K562 (cell line): Measurements from ENCODE around the gene BRD3. TPM values are rescaled to one million over a fixed set of nuclear protein-coding genes. Genes with fewer than 3 reads are reported as not detected.
A peak's percentile ranks its signal among the peaks of the same experiment; 100 is the strongest.

Experiments used
- CBFA2T3 ChIP-seq: fragments of 450-650 bp; IDR thresholded peaks from 2 replicates; pipeline ENCODE4 v1.6.1; 2017
- FOXJ2 ChIP-seq: fragments of 200-800 bp; sonication (Bioruptor generic); IDR thresholded peaks from 2 replicates; pipeline ENCODE4 v1.6.1; 2016; ENCODE audit warnings: missing genetic modification characterization, missing compliant biosample characterization
- HDAC1 ChIP-seq, 2 experiments: fragments of 450-650 bp; IDR thresholded peaks; 2 replicates each; pipeline ENCODE4 v1.6.1; 2016 to 2017; ENCODE audit warnings: inconsistent platforms in 1 of 2, mild to moderate bottlenecking in 1 of 2, moderate library complexity in 1 of 2
- ILK ChIP-seq: fragments of 450-650 bp; IDR thresholded peaks from 2 replicates; pipeline ENCODE4 v1.6.1; 2016; ENCODE audit warnings: missing genetic modification characterization, low read depth, mild to moderate bottlenecking, missing compliant biosample characterization, moderate library complexity, borderline replicate concordance
- KAT2B ChIP-seq: IDR thresholded peaks from one replicate; pipeline ENCODE4 v1.6.1; 2012; ENCODE audit warnings: low read depth, mild to moderate bottlenecking, control low read depth, inconsistent platforms, low read length, moderate library complexity
- MAFF ChIP-seq: IDR thresholded peaks from 2 replicates; pipeline ENCODE4 v1.6.1; 2012; ENCODE audit warnings: low read length, improper control_type of control experiment
- MTA3 ChIP-seq: fragments of 450-650 bp; formaldehyde crosslinking; IDR thresholded peaks from 2 replicates; pipeline ENCODE4 v1.6.1; 2017; ENCODE audit warnings: mild to moderate bottlenecking, borderline replicate concordance
- SP2 ChIP-seq: IDR thresholded peaks from 2 replicates; pipeline ENCODE4 v1.6.1; 2011; ENCODE audit warnings: mild to moderate bottlenecking, low read depth, low read length, moderate library complexity; ENCODE audit not compliant: poor library complexity, severe bottlenecking; ENCODE audit errors: extremely low read depth
- SUPT5H ChIP-seq: fragments of 450-650 bp; IDR thresholded peaks from 2 replicates; pipeline ENCODE4 v1.6.1; 2016
- XRCC4 ChIP-seq: IDR thresholded peaks from one replicate; pipeline ENCODE4 v1.6.1; 2011; ENCODE audit not compliant: insufficient read depth, insufficient read length; ENCODE audit errors: extremely low read depth
- ZFP30 ChIP-seq: fragments of 250-450 bp; sonication (Bioruptor Pico); IDR thresholded peaks from 2 replicates; pipeline ENCODE4 v1.8.0; 2022; ENCODE audit warnings: moderate library complexity, mild to moderate bottlenecking, inconsistent platforms, borderline replicate concordance
- polyA plus RNA-seq, 8 experiments: library from polyadenylated mRNA; depleted of rRNA in 4 of 8; stranded (reverse) in 5 of 8; unstranded in 3 of 8; fragments of >200 nt; fragmentation: Nextera tagmentation in 2 of 8; fragmentation: Illumina TruSeq in 1 of 8; extraction: Ambion mirVana in 2 of 8; extraction: Trizol in 1 of 8; gene quantifications; 2 replicates each; pipeline versions ENCODE4 v1.2.1 to v1.2.3, GENCODE V29; 2011 to 2014; ENCODE audit warnings: inconsistent platforms in 1 of 8, missing spikeins in 1 of 8
- total RNA-seq, 7 experiments: library from RNA; depleted of rRNA in 6 of 7; stranded (reverse); fragments of >200 nt in 6 of 7; fragmentation: Illumina TruSeq in 2 of 7; extraction: Trizol in 2 of 7; gene quantifications; 2 replicates each; pipeline versions ENCODE4 v1.2.1 to v1.2.3, GENCODE V29; 2011 to 2021; ENCODE audit warnings: low replicate concordance in 1 of 7
- TF ChIP-seq, protein P1 (sequence below): fragments of 450-650 bp; IDR thresholded peaks from 2 replicates; pipeline ENCODE4 v1.6.1; 2016; ENCODE audit warnings: mild to moderate bottlenecking, moderate library complexity
- TF ChIP-seq, protein P2 (sequence below): fragments of 450-650 bp; formaldehyde crosslinking; IDR thresholded peaks from 2 replicates; pipeline ENCODE4 v1.4.0; 2022; ENCODE audit warnings: mild to moderate bottlenecking, moderate library complexity
- TF ChIP-seq, protein P3 (sequence below): fragments of 450-650 bp; IDR thresholded peaks from 2 replicates; pipeline ENCODE4 v1.6.1; 2018; ENCODE audit warnings: mild to moderate bottlenecking, low read depth; ENCODE audit not compliant: partially characterized antibody

Gene BRD3
- total and polyA plus RNA-seq, 9 of the 15 experiments (the other 6 are each of a cell fraction or from before 2014, with no cell fraction given): 0.82 to 37.1 (median 4.2) TPM

DNA sequence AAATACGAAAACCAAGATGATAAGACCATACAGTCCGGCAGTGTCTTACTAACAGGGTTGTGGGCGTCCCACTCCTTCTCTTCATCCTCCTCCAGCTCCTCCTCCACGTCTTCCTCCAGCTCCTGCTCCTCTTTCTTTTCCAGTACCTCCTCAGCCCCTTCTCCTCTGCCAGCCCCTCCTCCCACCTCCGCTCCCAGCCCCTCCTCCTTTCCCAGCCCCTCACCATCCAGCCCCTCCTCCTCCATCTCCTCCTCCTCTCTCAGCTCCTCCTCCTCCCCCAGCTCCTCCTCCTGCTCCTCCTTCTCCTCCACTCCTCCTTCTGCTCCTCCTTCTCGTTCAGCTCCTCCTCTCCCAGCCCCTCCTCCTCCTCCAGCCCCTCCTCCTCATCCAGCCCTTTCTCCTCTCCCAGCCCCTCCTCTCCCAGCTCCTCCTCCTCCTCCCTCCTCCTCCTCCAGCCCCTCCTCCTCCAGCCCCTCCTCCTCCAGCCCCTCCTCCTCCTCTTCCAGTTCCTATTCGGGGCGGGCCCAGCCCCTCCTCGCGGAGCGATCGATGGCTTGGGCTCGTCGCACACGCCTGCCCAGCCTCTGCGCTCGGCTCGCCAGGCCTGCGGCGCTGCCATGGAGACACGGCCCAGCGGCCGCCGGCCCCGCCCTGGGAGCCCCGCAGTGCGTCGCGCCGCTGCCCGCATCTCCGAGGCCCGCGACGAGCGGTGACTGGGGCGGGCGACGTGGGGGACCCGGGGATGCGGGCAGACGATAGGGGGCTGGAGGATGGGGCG, 42.8 kb downstream of the BRD3 start, which contains the start of gene BRD3OS (continued):
- TF ChIP-seq, protein P1, sequence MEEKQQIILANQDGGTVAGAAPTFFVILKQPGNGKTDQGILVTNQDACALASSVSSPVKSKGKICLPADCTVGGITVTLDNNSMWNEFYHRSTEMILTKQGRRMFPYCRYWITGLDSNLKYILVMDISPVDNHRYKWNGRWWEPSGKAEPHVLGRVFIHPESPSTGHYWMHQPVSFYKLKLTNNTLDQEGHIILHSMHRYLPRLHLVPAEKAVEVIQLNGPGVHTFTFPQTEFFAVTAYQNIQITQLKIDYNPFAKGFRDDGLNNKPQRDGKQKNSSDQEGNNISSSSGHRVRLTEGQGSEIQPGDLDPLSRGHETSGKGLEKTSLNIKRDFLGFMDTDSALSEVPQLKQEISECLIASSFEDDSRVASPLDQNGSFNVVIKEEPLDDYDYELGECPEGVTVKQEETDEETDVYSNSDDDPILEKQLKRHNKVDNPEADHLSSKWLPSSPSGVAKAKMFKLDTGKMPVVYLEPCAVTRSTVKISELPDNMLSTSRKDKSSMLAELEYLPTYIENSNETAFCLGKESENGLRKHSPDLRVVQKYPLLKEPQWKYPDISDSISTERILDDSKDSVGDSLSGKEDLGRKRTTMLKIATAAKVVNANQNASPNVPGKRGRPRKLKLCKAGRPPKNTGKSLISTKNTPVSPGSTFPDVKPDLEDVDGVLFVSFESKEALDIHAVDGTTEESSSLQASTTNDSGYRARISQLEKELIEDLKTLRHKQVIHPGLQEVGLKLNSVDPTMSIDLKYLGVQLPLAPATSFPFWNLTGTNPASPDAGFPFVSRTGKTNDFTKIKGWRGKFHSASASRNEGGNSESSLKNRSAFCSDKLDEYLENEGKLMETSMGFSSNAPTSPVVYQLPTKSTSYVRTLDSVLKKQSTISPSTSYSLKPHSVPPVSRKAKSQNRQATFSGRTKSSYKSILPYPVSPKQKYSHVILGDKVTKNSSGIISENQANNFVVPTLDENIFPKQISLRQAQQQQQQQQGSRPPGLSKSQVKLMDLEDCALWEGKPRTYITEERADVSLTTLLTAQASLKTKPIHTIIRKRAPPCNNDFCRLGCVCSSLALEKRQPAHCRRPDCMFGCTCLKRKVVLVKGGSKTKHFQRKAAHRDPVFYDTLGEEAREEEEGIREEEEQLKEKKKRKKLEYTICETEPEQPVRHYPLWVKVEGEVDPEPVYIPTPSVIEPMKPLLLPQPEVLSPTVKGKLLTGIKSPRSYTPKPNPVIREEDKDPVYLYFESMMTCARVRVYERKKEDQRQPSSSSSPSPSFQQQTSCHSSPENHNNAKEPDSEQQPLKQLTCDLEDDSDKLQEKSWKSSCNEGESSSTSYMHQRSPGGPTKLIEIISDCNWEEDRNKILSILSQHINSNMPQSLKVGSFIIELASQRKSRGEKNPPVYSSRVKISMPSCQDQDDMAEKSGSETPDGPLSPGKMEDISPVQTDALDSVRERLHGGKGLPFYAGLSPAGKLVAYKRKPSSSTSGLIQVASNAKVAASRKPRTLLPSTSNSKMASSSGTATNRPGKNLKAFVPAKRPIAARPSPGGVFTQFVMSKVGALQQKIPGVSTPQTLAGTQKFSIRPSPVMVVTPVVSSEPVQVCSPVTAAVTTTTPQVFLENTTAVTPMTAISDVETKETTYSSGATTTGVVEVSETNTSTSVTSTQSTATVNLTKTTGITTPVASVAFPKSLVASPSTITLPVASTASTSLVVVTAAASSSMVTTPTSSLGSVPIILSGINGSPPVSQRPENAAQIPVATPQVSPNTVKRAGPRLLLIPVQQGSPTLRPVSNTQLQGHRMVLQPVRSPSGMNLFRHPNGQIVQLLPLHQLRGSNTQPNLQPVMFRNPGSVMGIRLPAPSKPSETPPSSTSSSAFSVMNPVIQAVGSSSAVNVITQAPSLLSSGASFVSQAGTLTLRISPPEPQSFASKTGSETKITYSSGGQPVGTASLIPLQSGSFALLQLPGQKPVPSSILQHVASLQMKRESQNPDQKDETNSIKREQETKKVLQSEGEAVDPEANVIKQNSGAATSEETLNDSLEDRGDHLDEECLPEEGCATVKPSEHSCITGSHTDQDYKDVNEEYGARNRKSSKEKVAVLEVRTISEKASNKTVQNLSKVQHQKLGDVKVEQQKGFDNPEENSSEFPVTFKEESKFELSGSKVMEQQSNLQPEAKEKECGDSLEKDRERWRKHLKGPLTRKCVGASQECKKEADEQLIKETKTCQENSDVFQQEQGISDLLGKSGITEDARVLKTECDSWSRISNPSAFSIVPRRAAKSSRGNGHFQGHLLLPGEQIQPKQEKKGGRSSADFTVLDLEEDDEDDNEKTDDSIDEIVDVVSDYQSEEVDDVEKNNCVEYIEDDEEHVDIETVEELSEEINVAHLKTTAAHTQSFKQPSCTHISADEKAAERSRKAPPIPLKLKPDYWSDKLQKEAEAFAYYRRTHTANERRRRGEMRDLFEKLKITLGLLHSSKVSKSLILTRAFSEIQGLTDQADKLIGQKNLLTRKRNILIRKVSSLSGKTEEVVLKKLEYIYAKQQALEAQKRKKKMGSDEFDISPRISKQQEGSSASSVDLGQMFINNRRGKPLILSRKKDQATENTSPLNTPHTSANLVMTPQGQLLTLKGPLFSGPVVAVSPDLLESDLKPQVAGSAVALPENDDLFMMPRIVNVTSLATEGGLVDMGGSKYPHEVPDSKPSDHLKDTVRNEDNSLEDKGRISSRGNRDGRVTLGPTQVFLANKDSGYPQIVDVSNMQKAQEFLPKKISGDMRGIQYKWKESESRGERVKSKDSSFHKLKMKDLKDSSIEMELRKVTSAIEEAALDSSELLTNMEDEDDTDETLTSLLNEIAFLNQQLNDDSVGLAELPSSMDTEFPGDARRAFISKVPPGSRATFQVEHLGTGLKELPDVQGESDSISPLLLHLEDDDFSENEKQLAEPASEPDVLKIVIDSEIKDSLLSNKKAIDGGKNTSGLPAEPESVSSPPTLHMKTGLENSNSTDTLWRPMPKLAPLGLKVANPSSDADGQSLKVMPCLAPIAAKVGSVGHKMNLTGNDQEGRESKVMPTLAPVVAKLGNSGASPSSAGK: no peak
- TF ChIP-seq XRCC4: no peak
- no peak for TF ChIP-seq SUPT5H
- no peak for TF ChIP-seq FOXJ2 (tag)
- TF ChIP-seq, protein P2, sequence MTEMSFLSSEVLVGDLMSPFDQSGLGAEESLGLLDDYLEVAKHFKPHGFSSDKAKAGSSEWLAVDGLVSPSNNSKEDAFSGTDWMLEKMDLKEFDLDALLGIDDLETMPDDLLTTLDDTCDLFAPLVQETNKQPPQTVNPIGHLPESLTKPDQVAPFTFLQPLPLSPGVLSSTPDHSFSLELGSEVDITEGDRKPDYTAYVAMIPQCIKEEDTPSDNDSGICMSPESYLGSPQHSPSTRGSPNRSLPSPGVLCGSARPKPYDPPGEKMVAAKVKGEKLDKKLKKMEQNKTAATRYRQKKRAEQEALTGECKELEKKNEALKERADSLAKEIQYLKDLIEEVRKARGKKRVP (CRISPR knock-in tag): no peak
- no peak for TF ChIP-seq CBFA2T3
- TF ChIP-seq MAFF: no peak
- TF ChIP-seq KAT2B: no peak
- TF ChIP-seq MTA3: no peak
- TF ChIP-seq, protein P3, sequence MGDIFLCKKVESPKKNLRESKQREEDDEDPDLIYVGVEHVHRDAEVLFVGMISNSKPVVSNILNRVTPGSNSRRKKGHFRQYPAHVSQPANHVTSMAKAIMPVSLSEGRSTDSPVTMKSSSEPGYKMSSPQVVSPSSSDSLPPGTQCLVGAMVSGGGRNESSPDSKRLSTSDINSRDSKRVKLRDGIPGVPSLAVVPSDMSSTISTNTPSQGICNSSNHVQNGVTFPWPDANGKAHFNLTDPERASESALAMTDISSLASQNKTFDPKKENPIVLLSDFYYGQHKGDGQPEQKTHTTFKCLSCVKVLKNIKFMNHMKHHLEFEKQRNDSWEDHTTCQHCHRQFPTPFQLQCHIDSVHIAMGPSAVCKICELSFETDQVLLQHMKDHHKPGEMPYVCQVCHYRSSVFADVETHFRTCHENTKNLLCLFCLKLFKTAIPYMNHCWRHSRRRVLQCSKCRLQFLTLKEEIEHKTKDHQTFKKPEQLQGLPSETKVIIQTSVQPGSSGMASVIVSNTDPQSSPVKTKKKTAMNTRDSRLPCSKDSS: peak; percentile 18
- TF ChIP-seq ILK (tag): no peak
- no peak for TF ChIP-seq SP2
- TF ChIP-seq ZFP30 (CRISPR knock-in tag): no peak
- peak in 1 of 2 experiments; percentile 76; a peak in 2 of 4 replicates for TF ChIP-seq HDAC1 (IDR thresholded peaks at IDR 0.05)
